Globus pallidus (tissue), 1 donor: ENCODE results near the gene RNF40.
"Not testable (repeated sequence)": the region's sequence is repeated elsewhere in the genome, so short reads cannot be mapped to it uniquely, and the experiment has no call there.

Experiments
- DNase-seq: peaks from one replicate; pipeline ENCODE4 v3.0.0-alpha.2; 2015; ENCODE audit warnings: low spot score

RNF40 gene

GRCh38 chr16:30820952-30821421, 58.9 kb downstream of the RNF40 start:
- DNase-seq, result no peak

DNA sequence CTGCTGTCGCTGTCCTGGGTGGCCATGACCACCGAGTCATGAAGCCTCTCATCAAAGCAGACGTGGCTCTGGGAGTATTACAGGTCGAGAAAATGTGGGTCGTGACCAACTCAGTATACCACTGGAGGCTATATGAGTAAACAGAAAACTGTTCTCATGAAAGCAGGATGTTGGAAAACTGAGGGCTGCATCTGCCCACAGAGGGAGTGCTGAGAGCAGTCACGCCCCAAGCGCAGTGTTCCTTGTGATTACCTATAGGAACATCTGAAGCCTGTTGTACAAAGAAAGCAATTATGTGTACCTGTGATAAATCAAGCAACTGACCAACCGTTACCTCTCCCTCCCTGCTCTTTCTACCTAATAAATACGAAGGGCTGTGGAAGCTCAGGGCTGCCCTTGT, 59.3 kb downstream of the RNF40 start:
- DNase-seq, result not testable (repeated sequence)

- no peak for DNase-seq
Observed at GRCh38 chr16:30821891-30822290, 59.8 kb downstream of the RNF40 start.
